NCI-H1436 treated with DMSO at 0.1 percent for 48 hours (cell line): ENCODE results near the gene ZNF93.
"Not testable (repeated sequence)": the region's sequence is repeated elsewhere in the genome, so short reads cannot be mapped to it uniquely, and the experiment has no call there.

Source experiments
- DNase-seq: peaks from one replicate; lab custom pipeline; 2025; lab: John Stamatoyannopoulos, UW

Gene ZNF93

GRCh38 chr19:19900729-19901444 lies at the start of gene ZNF93:
Gene ZNF93 (plus strand): TSS chr19:19900946. CDS start chr19:19901089, 143 bp downstream.
- peak; percentile 89 for DNase-seq

- DNase-seq, result not testable (repeated sequence)
These were observed 49.0 kb upstream of the ZNF93 start for GRCh38 chr19:19851740-19852139.

- no peak for DNase-seq
These were observed 42.0 kb upstream of the ZNF93 start for GRCh38 chr19:19858751-19859150.

- no peak for DNase-seq
These were observed 39.9 kb upstream of the ZNF93 start for GRCh38 chr19:19860756-19861390.

- peak; percentile 89 for DNase-seq
These were observed 34.8 kb upstream of the ZNF93 start, which contains the start of gene ZNF253 for GRCh38 chr19:19865750-19866610. Gene ZNF253 (plus strand): TSS chr19:19865882. CDS start chr19:19865997, 115 bp downstream.

GRCh38 chr19:19866611-19867248 lies 34.0 kb upstream of the ZNF93 start:
- DNase-seq, result no peak

GRCh38 chr19:19870086-19870485 lies 30.7 kb upstream of the ZNF93 start:
- not testable (repeated sequence) for DNase-seq

GRCh38 chr19:19871932-19872331 lies 28.8 kb upstream of the ZNF93 start:
- DNase-seq, result no peak

GRCh38 chr19:19873381-19873780 lies 27.4 kb upstream of the ZNF93 start:
- DNase-seq, result no peak

- DNase-seq, result no peak
These were observed 23.0 kb upstream of the ZNF93 start for GRCh38 chr19:19877724-19878123.

- DNase-seq, result no peak
These were observed 16.2 kb upstream of the ZNF93 start for GRCh38 chr19:19884583-19884982.

GRCh38 chr19:19892055-19892941 lies 8.4 kb upstream of the ZNF93 start:
- not testable (repeated sequence) for DNase-seq

GRCh38 chr19:19900139-19900728 lies 512 bp upstream of the ZNF93 start:
- DNase-seq, result no peak

GRCh38 chr19:19907551-19907950 lies 6.8 kb downstream of the ZNF93 start:
- not testable (repeated sequence) for DNase-seq

- DNase-seq, result no peak
These were observed 8.9 kb downstream of the ZNF93 start for GRCh38 chr19:19909654-19910053.

GRCh38 chr19:19911150-19911549 lies 10.4 kb downstream of the ZNF93 start:
- no peak for DNase-seq

- DNase-seq, result no peak
These were observed 13.8 kb downstream of the ZNF93 start for GRCh38 chr19:19914596-19914995.

GRCh38 chr19:19930417-19930816 lies 29.7 kb downstream of the ZNF93 start:
- not testable (repeated sequence) for DNase-seq

GRCh38 chr19:19933432-19934314 lies 32.9 kb downstream of the ZNF93 start:
- not testable (repeated sequence) for DNase-seq

GRCh38 chr19:19937403-19937802 lies 36.7 kb downstream of the ZNF93 start:
- no peak for DNase-seq
